Fibroblast of lung (primary cell): ENCODE measurements around the gene KLK4.

Experiments used
- CTCF ChIP-seq, 2 donors: IDR thresholded peaks in 1 of 2; conservative IDR thresholded peaks in 1 of 2; 1 replicate in 1 of 2; 2 replicates in 1 of 2; pipeline ENCODE4 v1.5.1; 2011 to 2012; ENCODE audit warnings: low read length in 2 of 2, control low read depth in 1 of 2, inconsistent platforms in 1 of 2, low read depth in 1 of 2, mild to moderate bottlenecking in 1 of 2
- EZH2 ChIP-seq: IDR thresholded peaks from 2 replicates; pipeline ENCODE4 v1.5.1; 2012; ENCODE audit warnings: low read length, control low read depth, mild to moderate bottlenecking; ENCODE audit errors: missing control alignments

- TF ChIP-seq CTCF (conservative IDR thresholded peaks at IDR 0.05 in 1 of 2, IDR thresholded peaks at IDR 0.05 in 1 of 2; ENCODE audit: low read depth in 1 of 2, low read length in 2 of 2), result no peak
- no peak for TF ChIP-seq EZH2
These were observed 32.3 kb downstream of the KLK4 start for GRCh38 chr19:50878851-50879250.
